HG02943 (cell line): ENCODE results near the gene HES3.

ENCODE experiments used
- ATAC-seq: cut with Tn5 transposase; IDR thresholded peaks from one replicate; pipeline ENCODE4 v1.9.1; 2021; ENCODE audit warnings: mild to moderate bottlenecking, low read depth, moderate library complexity; ENCODE audit not compliant: unreplicated experiment

The HES3 gene

GRCh38 chr1:6243993-6244392 lies at the start of gene HES3:
Gene HES3 (plus strand): TSS chr1:6244179. CDS start chr1:6244366, 187 bp downstream.
- ATAC-seq = no peak

- ATAC-seq = no peak
These were observed 46.1 kb upstream of the HES3 start for GRCh38 chr1:6197746-6198427.

- ATAC-seq = peak; percentile 26
These were observed 45.2 kb upstream of the HES3 start for GRCh38 chr1:6198646-6199297.

GRCh38 chr1:6199298-6200187 lies 44.4 kb upstream of the HES3 start, which contains the start of gene RPL22:
Gene RPL22 (minus strand): TSS chr1:6199595. CDS start chr1:6199573, 22 bp downstream.
- ATAC-seq = peak; percentile 94

GRCh38 chr1:6200188-6200809 lies 43.7 kb upstream of the HES3 start:
- no peak for ATAC-seq

- ATAC-seq = no peak
These were observed 41.7 kb upstream of the HES3 start for GRCh38 chr1:6202256-6202655.

GRCh38 chr1:6205849-6206519 lies 38.0 kb upstream of the HES3 start, which contains the start of gene RNF207:
Gene RNF207 (plus strand): TSS chr1:6206119. CDS start chr1:6206536, 417 bp downstream.
- no peak for ATAC-seq

GRCh38 chr1:6206520-6206855 lies 37.5 kb upstream of the HES3 start:
- ATAC-seq = no peak

- ATAC-seq = no peak
These were observed 36.7 kb upstream of the HES3 start for GRCh38 chr1:6207075-6207885.

- ATAC-seq = no peak
These were observed 36.1 kb upstream of the HES3 start for GRCh38 chr1:6207921-6208320.

GRCh38 chr1:6208723-6209660 lies 35.0 kb upstream of the HES3 start:
- ATAC-seq = no peak

- no peak for ATAC-seq
These were observed 34.1 kb upstream of the HES3 start for GRCh38 chr1:6209661-6210580.

- ATAC-seq = no peak
These were observed 33.2 kb upstream of the HES3 start for GRCh38 chr1:6210591-6211355.

GRCh38 chr1:6211731-6212130 lies 32.2 kb upstream of the HES3 start:
- no peak for ATAC-seq

GRCh38 chr1:6212193-6212959 lies 31.6 kb upstream of the HES3 start:
- ATAC-seq = no peak
